NCI-H146 (cell line): Measurements from ENCODE around the gene ENSA.
"Not testable (repeated sequence)": the region's sequence is repeated elsewhere in the genome, so short reads cannot be mapped to it uniquely, and the experiment has no call there.

Experiments used
- DNase-seq: peaks from one replicate; lab custom pipeline; 2025; lab: John Stamatoyannopoulos, UW

Gene ENSA, protein sequence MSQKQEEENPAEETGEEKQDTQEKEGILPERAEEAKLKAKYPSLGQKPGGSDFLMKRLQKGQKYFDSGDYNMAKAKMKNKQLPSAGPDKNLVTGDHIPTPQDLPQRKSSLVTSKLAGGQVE

DNA sequence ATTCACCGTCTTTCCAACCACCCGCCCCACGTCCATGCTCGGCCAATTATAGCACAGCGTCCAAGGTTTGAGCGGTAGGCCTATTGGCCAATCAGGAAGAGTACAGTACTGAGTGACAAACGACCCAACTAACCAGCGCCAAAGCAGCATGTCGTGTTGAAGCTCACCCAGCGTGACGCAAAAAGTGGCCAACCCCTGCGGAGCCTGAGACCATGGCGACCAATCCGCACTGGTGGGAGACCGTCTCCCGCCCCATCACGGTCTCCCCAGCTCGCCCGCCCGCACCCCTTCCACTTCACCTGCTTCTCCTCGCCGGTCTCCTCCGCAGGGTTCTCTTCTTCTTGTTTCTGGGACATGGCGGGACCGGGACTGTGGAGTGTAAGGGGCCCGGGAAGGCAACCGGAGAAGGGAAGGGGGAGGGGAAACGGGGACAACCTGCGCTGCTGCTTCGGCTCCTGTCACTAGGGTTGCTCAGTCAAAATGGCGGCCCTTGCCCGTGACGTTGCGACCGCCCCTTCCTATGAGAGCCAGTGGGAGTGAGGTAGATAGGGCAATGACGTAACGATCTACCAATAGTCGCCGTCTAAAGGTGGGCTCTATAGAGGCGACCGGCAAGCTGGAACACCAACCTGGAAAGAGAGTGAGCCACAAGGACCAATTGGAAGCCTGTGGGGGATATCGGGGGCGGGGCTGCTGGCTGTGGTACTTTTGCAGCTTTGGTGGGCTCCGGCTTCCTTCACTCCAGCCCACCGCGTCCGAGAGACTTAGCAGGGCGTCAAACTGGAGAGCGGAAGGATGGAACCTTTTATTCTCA, at the start of gene ENSA:
Gene ENSA, minus strand, starts transcription at position 498 of the 814 bp plus-strand sequence. Its CDS starts 142 bp downstream, at position 356.
- DNase-seq = peak; percentile 99

- DNase-seq = no peak
Measured at GRCh38 chr1:150678988-150679387, 49.6 kb upstream of the ENSA start.

DNA sequence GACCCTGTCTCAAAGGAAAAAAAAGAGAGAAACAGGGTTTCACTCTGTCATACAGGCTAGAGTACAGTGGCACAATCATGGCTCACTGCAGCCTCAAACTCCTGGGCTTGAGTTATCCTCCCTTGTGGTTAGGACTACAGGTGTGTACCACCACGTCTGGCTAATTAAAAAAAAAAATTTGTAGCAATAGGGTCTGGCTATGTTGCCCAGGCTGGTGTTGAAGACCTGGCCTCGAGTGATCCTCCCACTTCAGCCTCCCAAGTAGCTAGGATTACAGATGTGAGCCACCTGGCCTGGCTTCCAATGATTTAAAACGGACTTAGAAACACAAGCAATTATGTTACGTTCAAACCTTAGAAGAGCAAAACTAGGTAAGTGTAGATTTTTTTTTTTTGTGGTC, 45.5 kb upstream of the ENSA start:
- no peak for DNase-seq

DNA sequence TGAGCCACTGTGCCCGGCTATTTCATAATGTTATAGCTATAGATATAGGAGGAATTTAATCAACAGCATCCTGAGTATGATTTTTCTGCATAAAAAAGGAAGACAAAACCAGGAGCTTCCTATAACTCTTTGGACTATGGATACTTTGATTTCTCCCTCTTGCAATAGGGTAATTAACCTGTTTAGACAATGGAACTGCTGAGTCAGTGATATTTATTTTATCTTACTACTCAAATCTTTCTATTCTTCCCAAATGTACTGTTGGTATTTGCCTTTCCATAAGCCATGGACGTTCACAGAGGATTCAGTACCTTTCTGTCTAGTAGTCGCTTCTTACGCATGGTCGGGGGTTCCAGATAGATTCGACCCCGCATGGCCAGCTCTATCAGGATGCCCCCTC, 33.9 kb upstream of the ENSA start:
- no peak for DNase-seq

DNA sequence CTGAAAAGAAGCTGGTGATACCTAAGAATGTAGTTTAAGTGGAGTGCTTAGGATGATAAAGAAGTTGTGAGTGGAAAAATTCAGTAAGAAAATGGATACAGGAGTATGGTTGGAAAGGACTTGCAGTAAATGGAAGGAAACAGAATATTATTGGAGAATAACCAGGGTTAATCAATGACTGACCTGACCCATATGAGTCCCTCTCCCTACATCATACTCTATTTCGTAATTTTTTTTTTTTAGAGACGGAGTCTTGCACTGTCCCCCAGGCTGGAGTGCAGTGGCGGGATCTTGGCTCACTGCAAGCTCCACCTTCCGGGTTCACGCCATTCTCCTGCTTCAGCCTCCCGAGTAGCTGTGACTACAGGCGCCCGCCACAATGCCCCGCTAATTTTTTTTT, 33.4 kb upstream of the ENSA start:
- DNase-seq = no peak

- DNase-seq = no peak
Measured at GRCh38 chr1:150661156-150661555, 31.7 kb upstream of the ENSA start.

DNA sequence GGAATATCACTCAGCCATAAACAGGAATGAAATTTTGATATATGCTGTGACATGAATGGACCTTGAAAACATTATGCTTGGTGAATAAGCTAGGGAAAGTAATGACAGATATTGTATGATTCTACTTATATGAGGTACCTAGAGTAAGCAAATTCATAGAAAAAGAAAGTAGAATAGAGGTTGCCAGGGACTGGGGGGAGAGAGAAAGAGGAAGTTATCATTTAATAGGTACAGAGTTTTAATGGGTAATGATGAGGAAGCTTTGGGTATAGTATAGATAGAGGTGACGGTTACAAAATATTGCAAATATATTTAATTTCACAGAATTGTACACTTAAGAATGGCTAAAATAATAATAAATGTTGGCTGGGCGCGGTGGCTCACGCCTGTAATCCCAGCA, 31.2 kb upstream of the ENSA start:
- no peak for DNase-seq

- DNase-seq = not testable (repeated sequence)
Measured at GRCh38 chr1:150657064-150657463, 27.7 kb upstream of the ENSA start.

GRCh38 chr1:150654635-150655034, 25.2 kb upstream of the ENSA start:
- not testable (repeated sequence) for DNase-seq

DNA sequence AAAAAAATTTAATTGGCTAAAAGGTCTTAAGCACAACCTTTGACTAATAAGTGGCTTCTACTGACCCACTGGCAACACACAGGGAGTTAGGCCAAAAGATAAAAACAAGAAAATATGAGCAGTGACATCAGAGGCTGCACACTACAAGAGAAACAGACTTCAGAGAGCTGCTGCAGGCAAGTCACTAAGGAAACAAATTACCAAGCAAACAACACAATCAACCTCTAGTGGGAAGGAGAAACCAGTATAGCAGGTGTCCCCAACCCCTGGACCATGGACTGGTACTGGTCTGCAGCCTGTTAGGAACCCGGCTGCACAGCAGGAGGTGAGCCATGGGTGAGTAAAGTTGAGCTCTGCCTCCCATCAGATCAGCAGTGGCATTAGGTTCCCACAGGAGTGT, 20.8 kb upstream of the ENSA start:
- peak; percentile 76 for DNase-seq

GRCh38 chr1:150649441-150650075, 20.1 kb upstream of the ENSA start:
- DNase-seq = no peak

- DNase-seq = no peak
Measured at GRCh38 chr1:150642296-150642695, 12.9 kb upstream of the ENSA start.

DNA sequence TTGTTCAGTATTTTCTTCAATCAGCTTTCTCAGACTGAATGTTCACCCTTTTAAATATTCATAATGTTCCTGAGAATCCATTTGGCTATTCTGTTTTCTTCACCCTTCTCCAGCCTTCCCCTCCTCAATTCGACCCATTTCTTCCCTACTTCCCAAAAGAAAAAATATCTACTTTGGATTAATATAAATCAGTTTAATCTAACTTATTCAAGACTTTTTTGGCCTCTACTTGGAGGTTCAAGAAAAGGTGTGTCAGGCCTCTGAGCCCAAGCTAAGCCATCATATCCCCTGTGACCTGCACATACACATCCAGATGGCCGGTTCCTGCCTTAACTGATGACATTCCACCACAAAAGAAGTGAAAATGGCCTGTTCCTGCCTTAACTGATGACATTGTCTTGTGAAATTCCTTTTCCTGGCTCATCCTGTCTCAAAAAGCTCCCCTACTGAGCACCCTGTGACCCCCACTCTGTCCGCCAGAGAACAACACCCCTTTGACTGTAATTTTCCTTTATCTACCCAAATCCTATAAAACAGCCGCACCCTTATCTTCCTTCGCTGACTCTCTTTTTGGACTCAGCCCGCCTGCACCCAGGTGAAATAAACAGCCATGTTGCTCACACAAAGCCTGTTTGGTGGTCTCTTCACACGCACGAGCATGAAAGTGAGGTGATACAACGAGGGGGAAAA, 11.9 kb upstream of the ENSA start:
- not testable (repeated sequence) for DNase-seq

DNA sequence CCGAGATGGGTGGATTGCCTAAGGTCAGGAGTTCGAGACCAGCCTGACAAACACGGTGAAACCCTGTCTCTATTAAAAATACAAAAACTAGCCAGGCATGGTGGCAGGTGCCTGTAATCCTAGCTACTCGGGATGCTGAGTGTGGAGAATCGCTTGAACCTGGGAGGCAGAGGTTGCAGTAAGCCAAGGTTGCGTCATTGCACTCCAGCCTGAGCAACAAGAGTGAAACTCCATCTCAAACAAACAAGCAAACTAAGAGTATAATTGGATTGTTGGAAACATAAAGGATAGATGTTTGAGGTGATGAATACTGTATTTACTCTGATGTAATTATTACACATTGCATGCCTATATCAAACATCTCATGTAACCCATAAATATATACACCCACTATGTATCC, 9.0 kb upstream of the ENSA start:
- DNase-seq = not testable (repeated sequence)

GRCh38 chr1:150634839-150635622, 5.6 kb upstream of the ENSA start:
- DNase-seq = not testable (repeated sequence)

- DNase-seq = no peak
Measured at GRCh38 chr1:150628766-150629114, 672 bp downstream of the ENSA start.

- DNase-seq = no peak
Measured at GRCh38 chr1:150627826-150628410, 1.5 kb downstream of the ENSA start.

GRCh38 chr1:150626150-150626549, 3.3 kb downstream of the ENSA start:
- DNase-seq = no peak

DNA sequence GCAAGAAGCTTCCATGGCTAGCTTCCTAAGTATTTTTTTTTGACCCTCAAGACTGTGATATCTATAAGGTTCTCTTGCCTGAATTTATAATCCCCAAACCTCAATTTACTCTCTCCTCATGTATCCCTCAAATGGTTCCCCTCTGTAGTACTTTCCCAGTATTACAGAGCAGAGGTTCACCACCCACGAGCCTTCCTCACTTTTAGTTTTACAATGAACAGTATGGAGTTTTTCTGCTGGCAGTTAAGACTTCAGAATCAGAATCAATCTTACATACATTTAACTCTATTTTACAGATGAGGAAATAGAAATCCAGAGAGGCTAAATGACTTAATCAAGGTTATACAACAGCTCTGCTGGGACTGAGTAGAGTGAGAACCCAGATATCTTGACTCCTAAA, 4.9 kb downstream of the ENSA start:
- not testable (repeated sequence) for DNase-seq

DNA sequence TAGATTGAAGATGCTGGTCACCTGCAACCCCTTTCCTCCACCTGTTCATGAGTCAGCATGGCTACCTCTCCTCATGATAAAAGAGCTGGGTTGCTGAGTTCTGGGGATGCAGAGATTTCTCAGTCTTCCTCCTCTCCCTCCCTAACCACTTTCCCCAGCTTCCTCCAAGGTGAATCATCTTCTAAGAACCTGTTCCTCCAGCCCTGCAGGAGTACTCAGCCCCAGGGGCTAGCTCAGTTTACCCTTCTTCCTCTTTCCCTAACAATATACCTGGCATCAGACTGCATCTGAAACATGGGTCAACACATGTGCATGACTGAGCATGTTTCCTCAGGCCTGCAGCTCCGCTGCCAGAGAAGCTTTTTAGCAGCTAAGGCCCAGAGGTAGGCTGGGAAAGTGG, 5.3 kb downstream of the ENSA start:
- not testable (repeated sequence) for DNase-seq

GRCh38 chr1:150622303-150622975, 7.0 kb downstream of the ENSA start:
- DNase-seq = no peak
